HG03442 (cell line): Measurements from ENCODE around the gene CFAP99.
"Not testable (repeated sequence)": the region's sequence is repeated elsewhere in the genome, so short reads cannot be mapped to it uniquely, and the experiment has no call there.

Experiments used
- ATAC-seq: cut with Tn5 transposase; IDR thresholded peaks from one replicate; pipeline ENCODE4 v1.9.1; 2021; ENCODE audit warnings: mild to moderate bottlenecking, moderate library complexity; ENCODE audit not compliant: unreplicated experiment

CFAP99 gene

GRCh38 chr4:2427383-2428334 is 8.9 kb downstream of the CFAP99 start:
- ATAC-seq: no peak

DNA sequence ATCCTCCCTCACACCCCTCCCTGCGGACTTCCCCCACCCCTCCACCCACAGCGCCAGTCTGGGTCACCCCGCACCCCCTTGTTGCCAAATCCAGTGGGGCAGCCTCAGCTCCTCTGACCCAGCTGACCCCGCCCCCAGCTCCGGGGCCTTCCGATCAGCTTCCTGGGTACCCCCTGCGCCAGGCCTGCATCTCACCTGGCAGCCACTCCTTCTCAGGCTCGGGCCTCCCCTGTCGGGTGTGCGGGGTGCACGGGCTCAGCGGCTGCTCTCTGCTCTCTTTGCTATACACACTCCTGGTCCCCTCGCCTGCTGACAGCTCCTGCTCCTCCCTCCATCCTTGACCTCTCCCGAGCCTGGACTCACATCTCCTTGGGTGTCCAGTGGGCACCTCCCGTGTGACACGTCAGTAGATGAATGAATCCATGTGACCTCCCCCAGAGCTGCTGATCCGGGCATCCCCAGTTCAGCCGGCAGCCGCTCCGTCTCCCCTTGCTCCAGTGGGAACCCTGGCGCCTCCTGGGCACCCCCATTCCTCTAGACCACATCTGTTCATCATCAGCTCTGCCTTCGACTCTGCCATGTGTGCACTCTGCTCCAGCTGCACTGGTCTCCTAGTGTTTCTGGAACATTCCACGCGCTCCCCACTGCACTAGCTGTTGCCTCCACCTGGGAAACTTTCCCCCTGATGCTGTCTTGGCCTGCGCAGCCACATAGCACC is 9.9 kb downstream of the CFAP99 start:
- ATAC-seq: no peak

GRCh38 chr4:2429945-2430757 is 11.4 kb downstream of the CFAP99 start:
- not testable (repeated sequence) for ATAC-seq

DNA sequence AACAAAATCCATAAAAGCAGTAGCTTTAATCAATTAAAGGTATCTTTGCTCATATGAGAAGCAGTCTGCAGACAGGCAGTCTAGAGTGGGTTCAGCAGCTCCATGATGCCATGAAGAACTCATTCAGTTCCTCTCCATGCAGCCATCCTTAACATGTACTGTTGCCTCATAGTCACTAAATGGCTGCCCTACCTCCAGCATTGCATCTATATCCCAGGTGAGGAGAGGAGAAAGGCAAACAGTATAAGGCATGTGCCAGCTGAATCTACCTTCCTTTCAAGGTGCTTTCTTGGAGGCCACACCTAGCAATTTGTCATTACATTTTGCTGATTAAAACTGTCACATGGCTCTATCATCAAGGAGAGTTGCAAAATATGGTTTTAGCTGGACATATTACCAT is 13.2 kb downstream of the CFAP99 start:
- no peak for ATAC-seq

DNA sequence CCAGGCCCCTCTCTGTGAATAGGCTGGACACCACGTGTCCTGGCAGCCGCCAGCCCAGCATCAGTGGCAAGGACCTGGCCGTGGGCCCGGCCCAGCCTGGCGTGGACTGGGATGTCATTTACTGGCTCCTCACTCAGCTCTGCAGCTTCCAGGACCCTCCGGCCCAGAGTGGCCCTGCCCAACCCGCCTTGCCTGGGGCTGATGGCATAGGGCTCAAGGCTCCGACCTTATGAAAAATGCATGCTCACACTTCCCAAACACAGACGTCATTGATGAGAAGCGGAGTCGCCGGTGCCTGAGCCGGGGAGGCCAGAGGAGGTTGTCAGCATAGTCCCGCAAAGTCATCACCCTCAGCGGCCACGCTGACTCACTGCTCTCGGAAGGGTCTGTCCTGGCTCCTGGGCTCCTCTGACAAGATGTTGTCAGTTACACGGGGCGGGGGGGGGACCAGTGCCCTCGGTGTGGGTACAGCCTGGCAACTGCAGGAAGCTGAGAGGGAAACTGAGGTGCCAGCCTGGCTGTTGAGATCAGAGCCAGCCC is 14.3 kb downstream of the CFAP99 start:
- no peak for ATAC-seq

DNA sequence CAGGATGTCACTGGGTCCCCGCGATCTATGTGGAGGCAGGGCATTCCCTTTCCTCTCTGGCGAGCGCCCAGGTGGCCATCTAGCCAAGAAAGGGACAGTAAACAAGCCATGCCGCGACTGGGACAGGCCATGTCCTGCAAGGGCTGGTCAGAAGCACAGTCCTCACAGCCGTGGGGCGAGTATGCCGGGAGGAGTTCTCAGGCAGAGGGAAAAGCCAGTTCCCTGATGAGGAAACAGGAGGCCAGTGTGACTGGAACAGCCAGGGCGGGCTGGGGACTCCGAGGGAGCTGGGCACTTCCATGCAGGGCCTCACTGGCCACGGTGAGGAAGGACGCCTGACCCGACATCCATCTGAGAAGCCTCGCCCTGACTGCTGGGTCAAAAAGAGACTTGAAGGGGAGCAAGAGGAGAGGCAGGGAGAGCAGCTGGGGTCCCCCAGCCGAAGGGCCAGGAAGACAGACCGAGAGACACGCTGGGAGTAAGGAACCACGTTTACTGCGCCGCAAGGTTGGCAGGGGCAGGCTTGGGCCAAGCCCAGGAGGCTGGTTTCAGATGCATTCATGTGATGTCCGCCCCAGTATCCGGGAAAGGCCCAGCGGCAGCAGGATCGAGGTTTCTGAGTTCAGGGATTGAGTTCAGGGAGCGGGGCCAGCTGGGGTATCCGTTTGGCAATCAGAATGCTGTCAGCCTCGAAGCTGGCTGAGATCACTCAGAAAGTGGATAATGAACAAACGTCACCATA is 15.0 kb downstream of the CFAP99 start:
- ATAC-seq: no peak

DNA sequence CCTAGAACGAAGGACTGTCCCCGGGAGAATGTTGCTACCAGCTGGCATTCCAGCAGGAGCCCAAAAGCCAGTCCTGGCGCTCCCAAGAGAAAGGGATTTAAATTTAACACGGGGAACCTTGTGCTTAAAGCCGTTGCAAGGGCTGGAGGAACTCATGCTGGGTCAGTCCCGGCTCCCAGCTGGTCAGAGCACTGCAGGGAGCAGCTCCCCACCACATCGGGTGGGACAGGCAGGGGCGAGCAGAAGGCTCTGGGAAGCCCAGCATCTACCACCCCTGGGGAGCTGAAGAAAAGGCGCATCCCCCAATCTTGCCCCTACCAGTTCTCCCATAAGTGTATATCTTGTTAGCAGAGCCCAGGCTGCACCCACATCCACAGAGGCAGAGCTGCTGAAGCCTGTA is 15.7 kb downstream of the CFAP99 start:
- ATAC-seq: no peak

DNA sequence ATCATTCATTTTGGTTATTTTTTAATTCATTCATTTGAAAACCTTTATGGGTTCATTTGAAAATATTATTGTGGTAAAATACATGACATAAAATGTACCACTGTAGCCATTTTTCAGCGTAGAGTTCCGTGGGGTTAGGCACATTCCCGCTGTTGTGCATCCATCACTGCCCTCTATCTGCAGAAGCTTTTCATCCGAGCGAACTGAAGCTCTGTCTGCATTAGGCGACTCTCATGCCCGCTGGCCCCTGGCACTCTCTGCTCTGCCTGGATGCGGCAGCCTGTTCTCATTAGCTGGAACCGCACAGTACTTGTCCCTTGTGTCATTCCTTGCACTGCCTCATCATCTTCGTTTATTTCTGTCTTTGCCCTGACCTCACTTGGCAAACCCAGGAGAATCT is 17.5 kb downstream of the CFAP99 start:
- no peak for ATAC-seq

DNA sequence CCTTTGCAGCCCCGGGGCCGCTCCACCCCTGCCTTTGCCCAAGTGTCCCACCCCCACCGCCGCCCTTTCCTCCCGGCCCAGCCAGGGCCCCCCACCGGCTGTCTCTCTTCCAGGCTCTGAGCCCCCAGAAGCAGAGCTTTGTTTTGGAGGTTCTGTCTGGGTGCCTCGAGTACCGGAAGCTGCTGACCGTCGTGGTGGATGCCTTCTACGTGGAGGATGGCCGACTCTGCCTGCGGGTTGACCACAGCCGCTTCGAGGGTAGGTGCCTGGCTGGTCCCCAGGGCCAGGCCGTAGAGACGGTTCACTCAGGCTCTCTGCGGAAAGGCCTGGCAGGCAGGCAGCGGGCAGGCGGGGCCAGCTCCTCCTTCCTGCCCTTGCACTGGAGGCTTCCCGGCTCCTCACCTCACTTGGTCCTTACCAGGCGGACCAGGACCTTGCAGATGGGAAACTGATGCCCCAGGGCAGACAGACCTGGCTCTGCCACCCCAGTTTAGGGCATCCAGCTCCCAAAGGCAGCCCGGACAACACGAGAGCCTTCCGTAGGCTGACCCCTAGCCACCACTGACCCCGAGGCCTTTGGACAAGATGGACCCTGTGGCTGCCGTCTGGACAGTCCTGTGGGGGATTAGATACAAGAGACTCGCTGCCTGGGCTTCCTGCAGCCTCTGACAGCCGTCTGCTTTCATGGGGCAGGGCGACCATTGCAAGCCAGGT is 18.2 kb downstream of the CFAP99 start:
- no peak for ATAC-seq

DNA sequence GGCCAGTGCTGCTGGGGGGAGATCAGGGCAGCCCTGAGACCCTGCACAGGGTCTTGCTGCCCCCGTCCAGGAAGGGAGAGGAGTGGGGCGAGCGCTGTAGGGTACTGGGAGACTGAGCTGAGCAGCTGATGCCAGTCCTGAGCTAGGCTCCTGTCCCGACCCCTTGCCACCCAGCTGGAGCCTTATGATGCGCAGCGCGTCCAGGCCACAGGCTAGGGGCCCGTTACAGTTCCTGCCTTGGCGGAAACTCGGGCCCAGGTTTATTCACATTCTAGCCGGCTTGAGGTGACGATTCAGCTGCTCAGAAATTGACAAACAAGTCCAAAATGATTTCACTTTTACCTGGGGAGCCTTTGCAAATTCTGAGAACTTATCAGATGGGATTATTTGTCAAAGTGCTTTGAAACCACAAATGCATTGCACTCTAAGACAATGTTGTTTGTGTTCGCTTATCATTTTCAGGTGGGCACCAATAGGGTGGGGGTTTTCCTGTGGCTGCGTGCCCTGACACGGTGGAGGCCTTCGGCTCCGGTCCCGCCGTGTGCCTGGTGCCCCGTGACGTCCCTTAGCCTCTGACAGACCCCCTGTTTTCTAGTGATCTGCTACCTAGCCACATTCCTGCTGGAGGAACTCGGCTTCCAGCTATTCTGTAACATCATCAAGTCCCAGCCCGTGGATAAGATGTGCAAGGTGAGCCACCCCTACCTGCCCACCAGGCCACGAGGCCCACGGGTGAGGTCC is 18.9 kb downstream of the CFAP99 start:
- no peak for ATAC-seq

GRCh38 chr4:2438822-2439718 is 20.3 kb downstream of the CFAP99 start:
- ATAC-seq: no peak

GRCh38 chr4:2441393-2442174 is 22.8 kb downstream of the CFAP99 start:
- ATAC-seq: no peak

DNA sequence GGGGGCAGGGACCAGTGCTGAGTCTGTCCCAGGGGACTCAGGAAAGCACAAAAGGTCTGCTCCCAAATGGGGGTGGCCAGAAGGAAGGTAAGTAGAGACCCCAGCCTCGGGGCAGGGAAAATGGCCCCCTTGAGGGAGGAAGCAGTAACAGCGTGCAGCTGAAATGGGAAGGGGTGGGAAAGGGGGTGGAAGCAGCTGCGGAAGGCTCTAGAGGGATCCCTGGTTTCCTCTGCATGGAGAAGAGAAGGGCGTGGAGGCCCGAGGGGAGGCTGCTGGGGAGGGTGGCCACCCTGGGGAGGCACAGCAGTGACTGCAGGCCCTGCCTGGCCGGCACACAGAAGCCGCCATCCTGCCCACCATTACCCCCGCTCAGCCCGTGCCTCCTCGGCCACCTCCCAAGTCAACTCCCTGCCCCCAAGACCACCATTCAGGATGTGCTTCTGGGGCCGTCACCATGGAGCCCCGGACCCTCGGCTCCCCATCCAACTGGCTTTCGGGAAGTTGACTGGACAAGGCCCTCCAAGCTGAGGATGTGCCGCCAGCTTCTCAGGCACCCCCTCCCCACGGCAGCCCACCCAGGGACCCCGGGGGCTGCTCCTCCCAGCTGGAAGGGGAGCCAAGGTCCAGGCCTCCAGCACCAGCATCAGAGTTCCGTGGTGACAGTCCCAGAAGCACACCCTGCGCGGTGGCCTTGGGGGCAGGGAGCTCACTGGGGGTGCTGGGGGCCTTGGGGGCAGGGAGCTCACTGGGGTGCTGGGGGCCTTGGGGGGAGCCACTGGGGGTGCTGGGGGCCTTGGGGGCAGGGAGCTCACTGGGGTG is 23.6 kb downstream of the CFAP99 start:
- ATAC-seq: no peak

- ATAC-seq: no peak
Measured at GRCh38 chr4:2443061-2443730, 24.4 kb downstream of the CFAP99 start.

DNA sequence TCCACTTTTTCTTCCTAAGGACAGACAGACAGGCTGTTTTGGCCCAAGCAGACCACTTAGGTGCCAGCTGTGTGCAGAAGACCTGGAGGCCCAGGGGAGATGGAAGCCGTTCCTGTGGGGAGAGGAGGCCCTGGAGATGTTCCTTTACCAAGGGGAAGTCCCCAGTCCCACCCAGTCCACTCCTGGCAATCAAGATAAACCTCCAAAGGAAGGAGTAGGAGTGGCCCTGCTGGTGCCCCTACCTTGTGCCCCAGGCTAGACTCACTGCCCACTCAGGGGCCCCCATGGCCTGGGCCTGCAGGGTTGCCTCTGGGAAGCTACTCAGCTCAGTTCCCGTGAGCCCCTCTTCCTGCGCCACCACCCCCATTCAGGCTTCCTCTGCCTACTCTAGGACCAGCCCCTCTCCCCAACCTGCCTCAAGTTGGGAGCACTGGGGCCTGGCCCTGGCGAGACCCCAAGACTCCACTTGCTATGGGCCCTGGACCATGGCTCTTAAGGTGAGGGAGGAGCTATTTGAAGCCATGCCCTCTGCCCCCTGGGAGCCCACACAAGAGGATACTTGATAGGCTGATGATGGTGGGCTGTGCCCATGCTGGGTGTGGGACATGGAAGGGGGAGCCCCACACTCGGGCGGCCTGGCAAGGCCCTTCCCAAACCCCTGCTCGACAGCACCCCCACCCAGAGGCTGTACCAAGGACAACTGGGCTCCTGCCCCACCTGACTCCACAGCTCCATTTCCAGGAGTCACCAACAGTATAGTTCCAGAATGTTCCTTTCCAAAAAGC is 25.4 kb downstream of the CFAP99 start:
- ATAC-seq: no peak
